ENCODE data around the gene KCNE5. TPM values are rescaled to one million over a fixed set of nuclear protein-coding genes. Genes with fewer than 3 reads are reported as not detected.
"Not testable (repeated sequence)": the region's sequence is repeated elsewhere in the genome, so short reads cannot be mapped to it uniquely, and the experiment has no call there.

KCNE5 gene
- total RNA-seq, 1 donor from 2014 or later: 1.9 TPM

GRCh38 chrX:109600237-109600651, 24.7 kb downstream of the KCNE5 start:
- peak; percentile 7 for DNase-seq (ENCODE audit: low read depth, low spot score)
- Mint-ChIP-seq H3K4me3 (peak overlapping the region; percentile 75), H3K36me3 (ENCODE audit: low read depth) (no peaks in the 10 kb centered on the region), H3K9me3 (no peaks in the 10 kb centered on the region), H3K27me3 (ENCODE audit: low read depth) (peaks cover 33% of the 10 kb centered on the region), H3K27ac (ENCODE audit: unreplicated experiment) (no peak overlapping the region), H3K4me1 (peaks cover 18% of the 10 kb centered on the region)
- no peak for TF ChIP-seq CTCF (conservative IDR thresholded peaks at IDR 0.05)

GRCh38 chrX:109596015-109596414, 29.0 kb downstream of the KCNE5 start:
- Mint-ChIP-seq H3K9me3 (no peaks in the 10 kb centered on the region), H3K4me1 (peaks cover 15% of the 10 kb centered on the region), H3K27ac (ENCODE audit: unreplicated experiment) (no peak overlapping the region), H3K4me3 (no peak overlapping the region), H3K36me3 (ENCODE audit: low read depth) (no peaks in the 10 kb centered on the region), H3K27me3 (ENCODE audit: low read depth) (peaks cover 13% of the 10 kb centered on the region)
- DNase-seq (ENCODE audit: low read depth, low spot score): no peak
- TF ChIP-seq CTCF (conservative IDR thresholded peaks at IDR 0.05): no peak

GRCh38 chrX:109590176-109590575, 34.8 kb downstream of the KCNE5 start:
- TF ChIP-seq CTCF (conservative IDR thresholded peaks at IDR 0.05): no peak
- H3K27me3 Mint-ChIP-seq (ENCODE audit: low read depth): peaks cover 25% of the 10 kb centered on the region

GRCh38 chrX:109585488-109585887, 39.5 kb downstream of the KCNE5 start:
- TF ChIP-seq CTCF (conservative IDR thresholded peaks at IDR 0.05): no peak
- no peak for DNase-seq (ENCODE audit: low read depth, low spot score)
- H3K27me3 Mint-ChIP-seq (ENCODE audit: low read depth): peaks cover 34% of the 10 kb centered on the region
- no peaks in the 10 kb centered on the region for H3K36me3 Mint-ChIP-seq (ENCODE audit: low read depth)
- no peaks in the 10 kb centered on the region for H3K9me3 Mint-ChIP-seq
- H3K27ac Mint-ChIP-seq (ENCODE audit: unreplicated experiment): no peak overlapping the region
- no peak overlapping the region for H3K4me3 Mint-ChIP-seq
- no peaks in the 10 kb centered on the region for H3K4me1 Mint-ChIP-seq

More at GRCh38 chrX:109590176-109590575, 34.8 kb downstream of the KCNE5 start:
- no peak overlapping the region for H3K27ac Mint-ChIP-seq (ENCODE audit: unreplicated experiment)
- DNase-seq (ENCODE audit: low read depth, low spot score): no peak
- no peak overlapping the region for H3K4me3 Mint-ChIP-seq
- H3K4me1 Mint-ChIP-seq: no peaks in the 10 kb centered on the region
- H3K36me3 Mint-ChIP-seq (ENCODE audit: low read depth): no peaks in the 10 kb centered on the region
- H3K9me3 Mint-ChIP-seq: no peaks in the 10 kb centered on the region

GRCh38 chrX:109578916-109579315, 46.1 kb downstream of the KCNE5 start:
- no peaks in the 10 kb centered on the region for H3K4me1 Mint-ChIP-seq
- H3K27me3 Mint-ChIP-seq (ENCODE audit: low read depth): peaks cover 10% of the 10 kb centered on the region
- H3K36me3 Mint-ChIP-seq (ENCODE audit: low read depth): no peaks in the 10 kb centered on the region
- peaks cover 6% of the 10 kb centered on the region for H3K9me3 Mint-ChIP-seq
- H3K4me3 Mint-ChIP-seq: no peak overlapping the region
- DNase-seq (ENCODE audit: low read depth, low spot score): no peak
- TF ChIP-seq CTCF (conservative IDR thresholded peaks at IDR 0.05): no peak
- H3K27ac Mint-ChIP-seq (ENCODE audit: unreplicated experiment): no peak overlapping the region

GRCh38 chrX:109577055-109577454, 47.9 kb downstream of the KCNE5 start:
- H3K27me3 Mint-ChIP-seq (ENCODE audit: low read depth): peaks cover 7% of the 10 kb centered on the region
- no peak for TF ChIP-seq CTCF (conservative IDR thresholded peaks at IDR 0.05)
- H3K4me1 Mint-ChIP-seq: no peaks in the 10 kb centered on the region
- no peak overlapping the region for H3K4me3 Mint-ChIP-seq
- no peak overlapping the region for H3K27ac Mint-ChIP-seq (ENCODE audit: unreplicated experiment)
- H3K9me3 Mint-ChIP-seq: peaks cover 9% of the 10 kb centered on the region
- H3K36me3 Mint-ChIP-seq (ENCODE audit: low read depth): no peaks in the 10 kb centered on the region
- no peak for DNase-seq (ENCODE audit: low read depth, low spot score)

GRCh38 chrX:109576083-109576482, 48.9 kb downstream of the KCNE5 start:
- H3K9me3 Mint-ChIP-seq: peaks cover 10% of the 10 kb centered on the region
- H3K27ac Mint-ChIP-seq (ENCODE audit: unreplicated experiment); DNase-seq (ENCODE audit: low read depth, low spot score); H3K36me3 Mint-ChIP-seq (ENCODE audit: low read depth); H3K27me3 Mint-ChIP-seq (ENCODE audit: low read depth); H3K4me1 Mint-ChIP-seq; H3K4me3 Mint-ChIP-seq: not testable (repeated sequence)

Data from neural crest cell (in vitro differentiated cells).